Left renal cortex interstitium (tissue), 4 donors: ENCODE measurements around the gene SPOUT1. TPM values are rescaled to one million over a fixed set of nuclear protein-coding genes. Genes with fewer than 3 reads are reported as not detected.
"Not testable (repeated sequence)": the region's sequence is repeated elsewhere in the genome, so short reads cannot be mapped to it uniquely, and the experiment has no call there.

Experiments
- DNase-seq, 4 donors: peaks; one replicate each; pipeline ENCODE4 v3.0.0-alpha.2; 2013; ENCODE audit warnings: low read depth in 4 of 4, low spot score in 2 of 4, missing footprints in 1 of 4
- polyA plus RNA-seq, 4 donors: library from polyadenylated mRNA; unstranded; fragments of 120-200 nt; gene quantifications; one replicate each; pipeline ENCODE4 v1.2.1, GENCODE V29; 2013; ENCODE audit not compliant: insufficient read length in 4 of 4

SPOUT1 gene
- polyA plus RNA-seq: 10 to 100 TPM; 31.8 to 52.4 (median 40.3) TPM

DNA sequence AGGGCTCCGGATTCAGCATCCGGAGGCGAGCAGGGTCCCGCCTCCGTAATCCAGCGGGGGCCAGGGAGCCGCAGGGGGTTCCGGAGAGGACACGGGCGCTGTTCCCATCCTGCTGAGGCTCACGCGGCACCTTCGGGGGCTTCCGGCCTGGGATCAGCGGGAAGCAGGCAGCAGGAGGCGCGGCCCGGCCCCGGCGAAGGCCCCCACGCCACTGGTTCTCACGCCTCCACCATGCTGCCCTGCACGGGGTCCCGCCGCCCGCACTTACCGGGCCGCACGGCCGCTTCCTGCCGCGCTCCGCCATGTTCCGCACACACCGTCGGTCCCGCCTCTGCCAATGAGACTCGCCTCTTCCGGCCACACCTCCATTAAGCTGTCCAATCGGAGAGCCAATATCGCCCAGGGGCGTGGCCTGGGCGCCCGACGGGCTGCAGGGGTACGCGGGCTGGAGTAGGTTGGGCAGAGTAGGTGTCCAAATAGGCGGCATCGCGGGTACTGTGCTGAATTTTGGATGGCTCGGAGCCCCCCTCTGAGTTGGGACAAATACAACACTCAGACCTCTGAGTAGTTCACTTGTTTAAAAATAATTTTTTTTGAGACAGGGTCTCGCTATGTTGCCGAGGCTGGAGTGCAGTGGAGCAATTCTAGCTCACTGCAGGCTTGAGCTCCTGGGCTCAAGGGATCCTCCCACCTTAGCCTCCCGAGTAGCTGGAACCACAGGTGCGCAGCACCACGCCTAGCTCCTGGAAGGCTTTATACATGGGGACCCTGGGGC lies at the start of gene SPOUT1:
TSS of gene SPOUT1 (minus strand) at position 318 of the 775 bp plus-strand sequence. CDS start at position 304, 14 bp downstream.
- DNase-seq: peak; percentile 65 to 94 (median 80)

GRCh38 chr9:128877852-128878251 lies 48.3 kb upstream of the SPOUT1 start:
- no peak for DNase-seq

GRCh38 chr9:128870941-128871265 lies 41.3 kb upstream of the SPOUT1 start:
- DNase-seq: not testable (repeated sequence)

GRCh38 chr9:128870128-128870940 lies 40.7 kb upstream of the SPOUT1 start:
- no peak for DNase-seq

DNA sequence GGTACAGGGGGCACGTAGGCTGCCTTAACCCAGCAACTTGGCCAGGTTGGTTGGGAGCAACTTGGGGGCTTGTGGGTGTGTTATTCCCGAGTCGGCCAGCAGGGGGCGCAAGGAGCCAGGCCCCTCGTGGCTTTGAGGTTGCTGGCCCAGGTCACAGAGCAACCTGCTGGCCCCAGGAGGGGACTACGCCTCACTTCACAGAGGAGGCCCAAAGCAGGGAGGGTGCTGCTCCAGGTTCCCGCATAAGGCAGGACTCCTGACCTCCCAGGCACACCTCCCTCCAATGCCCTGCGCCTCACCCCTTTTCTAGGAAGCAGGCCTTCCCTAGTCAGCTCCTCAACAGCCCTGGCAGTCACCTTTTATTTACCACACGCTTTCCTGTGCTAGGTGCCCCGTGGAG lies 34.1 kb upstream of the SPOUT1 start:
- DNase-seq: no peak

GRCh38 chr9:128862401-128862851 lies 32.8 kb upstream of the SPOUT1 start:
- DNase-seq: no peak

- no peak for DNase-seq
Observed at GRCh38 chr9:128861501-128861900, 31.9 kb upstream of the SPOUT1 start.

DNA sequence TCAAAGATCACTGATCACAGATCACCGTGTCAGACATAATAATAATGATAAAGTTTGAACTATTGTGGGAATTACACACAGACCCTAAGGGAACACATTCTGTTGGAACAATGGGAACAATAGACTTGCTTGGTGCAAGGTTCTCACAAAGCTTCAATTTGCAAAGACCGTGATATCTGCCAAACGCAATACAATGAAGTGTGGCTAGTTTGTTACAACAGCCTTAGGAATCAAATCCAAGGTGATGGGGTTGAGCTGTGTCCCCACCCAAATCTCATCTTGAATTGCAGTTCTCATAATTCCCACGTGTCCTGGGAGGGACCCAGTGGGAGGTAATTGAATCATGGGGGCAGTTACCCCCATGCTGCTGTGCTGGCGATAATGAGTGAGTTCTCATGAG lies 31.3 kb upstream of the SPOUT1 start:
- no peak for DNase-seq

GRCh38 chr9:128858476-128858875 lies 28.9 kb upstream of the SPOUT1 start:
- DNase-seq: not testable (repeated sequence)

DNA sequence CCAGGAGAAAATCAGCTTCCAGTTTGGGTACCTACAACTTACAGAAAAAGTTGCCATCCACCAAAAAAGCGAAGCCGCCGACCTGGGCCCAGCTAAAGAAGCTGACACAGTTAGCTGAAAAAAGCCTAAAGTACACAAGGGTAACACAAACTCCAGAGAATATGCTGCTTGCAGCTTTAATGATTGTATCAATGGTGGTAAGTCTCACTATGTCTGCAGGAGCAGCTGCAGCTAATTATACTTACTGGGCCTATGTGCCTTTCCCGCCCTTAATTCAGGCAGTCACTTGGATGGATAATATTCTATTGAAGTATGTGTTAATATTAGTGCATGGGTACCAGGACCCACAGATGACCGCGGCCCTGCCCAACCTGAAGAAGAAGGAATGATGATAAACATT lies 24.9 kb upstream of the SPOUT1 start:
- DNase-seq: not testable (repeated sequence)

GRCh38 chr9:128852646-128853045 lies 23.1 kb upstream of the SPOUT1 start:
- not testable (repeated sequence) for DNase-seq

- not testable (repeated sequence) for DNase-seq
Observed at GRCh38 chr9:128851779-128852600, 22.4 kb upstream of the SPOUT1 start.

DNA sequence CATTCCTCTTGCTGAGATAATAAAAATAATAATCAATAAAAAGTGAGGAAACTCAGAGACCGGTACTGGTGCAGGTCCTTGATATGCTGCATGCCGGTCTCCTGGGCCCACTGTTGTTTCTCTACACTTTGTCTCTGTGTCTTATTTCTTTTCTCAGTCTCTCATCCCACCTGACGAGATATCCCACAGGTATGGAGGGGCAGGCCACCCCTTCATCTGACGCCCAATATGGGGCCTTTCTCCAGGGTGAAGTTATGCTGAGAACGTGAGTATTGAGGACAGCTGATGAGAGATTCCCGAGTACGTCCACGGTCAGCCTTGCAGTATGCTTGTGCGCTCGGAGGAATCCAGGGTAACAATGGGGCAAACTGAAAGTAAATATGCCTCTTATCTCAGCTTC lies 21.4 kb upstream of the SPOUT1 start:
- not testable (repeated sequence) for DNase-seq

GRCh38 chr9:128847803-128848202 lies 18.2 kb upstream of the SPOUT1 start:
- no peak for DNase-seq

DNA sequence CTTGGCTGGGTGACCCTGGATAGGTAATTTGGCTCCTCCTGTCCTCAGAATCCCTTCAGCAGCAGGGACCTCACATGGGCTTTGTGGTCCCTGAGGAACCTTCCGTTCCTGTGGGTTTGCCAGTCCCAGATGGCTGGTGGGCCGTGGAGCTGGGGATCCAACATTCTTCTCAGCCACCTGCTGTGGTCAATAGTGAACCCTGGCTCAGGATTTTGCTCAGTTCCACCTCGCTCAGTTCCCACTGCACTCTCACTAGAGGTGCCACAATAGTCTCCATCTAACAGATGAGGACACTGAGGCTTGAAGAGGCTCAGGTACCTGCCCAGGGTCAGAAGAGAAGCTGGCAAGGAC lies 17.1 kb upstream of the SPOUT1 start:
- DNase-seq: no peak

DNA sequence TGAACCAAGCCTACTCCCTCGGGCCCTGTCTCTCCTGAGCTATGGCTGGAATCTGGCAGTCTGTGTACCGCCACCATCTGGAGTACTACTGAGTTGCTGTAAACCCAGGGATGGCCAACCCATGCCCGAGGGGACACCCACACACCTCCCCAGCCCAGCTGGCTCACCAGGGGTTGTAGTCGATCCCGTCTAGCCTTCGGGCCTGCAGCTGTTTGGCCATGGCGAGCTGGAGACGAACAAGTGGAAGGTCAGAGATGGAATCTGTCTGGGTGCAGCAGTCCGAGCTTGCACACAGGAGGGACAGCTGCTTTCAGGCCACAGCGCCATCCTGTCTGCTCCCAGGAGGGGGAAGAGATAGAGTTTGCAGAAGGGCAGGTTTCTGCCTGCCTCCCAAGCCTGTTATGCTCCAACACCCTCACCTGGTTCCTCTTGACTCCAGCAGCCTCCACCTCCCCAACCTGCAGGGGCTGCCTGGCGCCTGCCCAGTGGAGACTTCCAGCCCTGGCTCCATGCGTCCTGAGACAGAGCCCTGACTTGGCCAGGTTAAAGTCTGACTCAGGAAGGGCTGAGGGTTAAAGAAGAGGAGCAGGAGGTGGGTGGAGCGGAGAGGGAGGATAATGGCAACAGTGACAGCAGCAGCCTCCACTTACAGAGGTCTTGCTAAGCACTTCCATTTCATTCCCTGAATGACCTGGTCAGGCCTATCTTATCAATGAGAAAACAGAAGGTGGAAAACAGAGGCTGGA lies 15.8 kb upstream of the SPOUT1 start:
- DNase-seq: no peak

GRCh38 chr9:128843171-128843570 lies 13.6 kb upstream of the SPOUT1 start:
- DNase-seq: not testable (repeated sequence)

- no peak for DNase-seq
Observed at GRCh38 chr9:128841694-128842492, 12.3 kb upstream of the SPOUT1 start.

- no peak for DNase-seq
Observed at GRCh38 chr9:128840524-128840923, 10.9 kb upstream of the SPOUT1 start.
